Frontal cortex (tissue), 4 donors: ENCODE results near the gene TTYH1. TPM values are rescaled to one million over a fixed set of nuclear protein-coding genes. Genes with fewer than 3 reads are reported as not detected.

ENCODE experiments used
- DNase-seq, 2 donors: peaks; one replicate each; pipeline ENCODE4 v3.0.0; 2012; ENCODE audit warnings: low spot score in 2 of 2
- FAIRE-seq: peaks from 2 replicates; lab custom pipeline; 2012; peaks lifted over from hg19 to GRCh38; lab: Jason Lieb, UNC
- total RNA-seq: library from RNA; depleted of rRNA; stranded (reverse); fragments of >200 nt; gene quantifications from one replicate; pipeline ENCODE4 v1.2.3, GENCODE V29; 2014
- donor health status: control.
- donor health status: control.
- donor health status: control.

Gene TTYH1
- total RNA-seq, 1 donor from 2014 or later: 65.2 TPM

DNA sequence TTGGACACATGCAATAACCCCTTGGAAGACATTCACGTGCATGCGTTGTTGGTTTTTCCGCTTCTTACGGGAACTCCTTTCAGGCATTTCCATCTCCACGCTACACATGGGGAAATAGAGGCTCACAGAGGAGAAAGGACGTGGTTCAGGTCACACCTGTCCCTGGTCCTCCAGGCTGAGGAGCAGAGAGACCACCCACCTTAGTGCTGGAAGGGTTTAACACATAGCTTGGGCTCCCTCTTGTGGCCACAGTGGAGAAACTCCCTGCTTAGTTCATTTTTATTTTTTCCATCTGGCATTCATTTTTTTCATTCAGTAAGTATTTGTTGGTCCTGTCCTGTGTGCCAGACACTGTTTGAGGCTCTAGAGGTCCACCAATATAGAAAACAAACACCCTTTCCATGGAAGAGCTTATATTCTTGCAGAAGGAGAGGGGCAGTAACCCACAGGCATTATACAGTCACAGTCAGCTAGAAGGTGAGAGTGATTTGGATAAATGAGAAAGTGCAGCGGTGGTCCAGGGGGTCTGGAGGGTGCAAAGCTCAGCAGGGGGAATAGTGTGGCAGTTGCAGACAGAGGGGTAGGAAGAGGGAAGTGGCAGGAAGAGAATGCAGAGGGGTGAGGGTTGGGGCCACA, 24.2 kb upstream of the TTYH1 start:
- DNase-seq: peak; percentile 31 to 44
- FAIRE-seq: no peak

DNA sequence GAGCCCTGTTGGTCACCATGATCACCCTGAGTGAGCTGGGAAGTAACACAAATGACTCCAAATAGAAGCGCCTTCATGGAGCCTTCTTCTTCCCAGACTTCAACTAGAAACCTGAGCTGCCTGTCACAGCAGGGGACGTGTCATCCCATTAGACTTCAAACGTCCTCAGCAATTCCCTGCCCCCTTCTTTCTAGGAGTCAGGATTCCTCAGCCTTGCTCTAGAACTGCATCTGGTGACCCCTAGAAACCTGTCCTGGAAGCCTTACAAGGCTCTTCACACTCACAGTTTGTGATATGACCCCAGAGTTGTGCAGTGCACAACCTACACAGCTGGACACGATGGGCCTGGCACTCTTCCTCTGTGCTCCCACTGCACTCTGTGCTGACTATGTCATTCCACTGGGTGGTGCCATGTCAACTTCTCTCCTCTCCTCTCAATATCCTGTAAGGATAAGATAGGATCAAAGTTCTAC, 23.6 kb upstream of the TTYH1 start:
- FAIRE-seq (no peak), DNase-seq (no peak)

DNA sequence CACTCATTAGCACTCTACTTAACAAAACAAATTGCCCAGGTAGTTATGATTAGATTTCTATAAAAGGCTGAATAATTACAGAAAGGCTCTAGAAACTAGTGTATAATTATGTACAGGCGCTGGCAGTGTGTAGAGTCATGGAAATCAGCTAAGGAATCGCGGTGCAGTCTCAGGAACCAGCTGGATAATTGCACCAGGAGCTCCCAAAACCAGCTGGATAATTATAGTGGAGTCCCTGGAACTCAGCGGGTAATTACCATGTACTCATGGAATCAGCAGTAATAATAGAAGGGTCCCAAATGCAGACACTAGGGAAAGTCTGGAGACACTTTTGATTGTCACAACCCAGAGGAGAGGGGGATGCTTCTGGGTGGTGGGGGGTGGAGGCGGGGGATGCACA, 23.2 kb upstream of the TTYH1 start:
- no peak for DNase-seq
- FAIRE-seq: no peak

DNA sequence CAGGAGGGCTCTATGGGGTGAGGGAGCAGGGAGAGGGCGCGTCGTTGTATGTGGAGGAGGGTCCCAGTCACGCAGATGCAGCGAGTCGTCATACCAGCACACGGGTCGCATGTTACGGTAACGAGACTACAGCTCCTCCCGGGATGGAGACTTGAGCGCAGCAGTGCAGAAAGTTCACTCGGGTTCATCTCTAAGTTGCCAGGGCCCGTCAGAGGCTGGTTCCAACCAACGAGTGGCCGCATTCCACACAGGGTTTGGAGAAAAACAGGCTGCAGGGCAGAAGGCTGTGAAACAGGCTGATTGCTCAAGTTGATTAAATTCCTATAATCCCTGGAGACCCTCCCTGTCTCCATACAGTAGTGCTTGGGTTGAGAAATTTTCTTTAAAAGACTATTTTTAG, 21.9 kb upstream of the TTYH1 start:
- DNase-seq (no peak), FAIRE-seq (no peak)

DNA sequence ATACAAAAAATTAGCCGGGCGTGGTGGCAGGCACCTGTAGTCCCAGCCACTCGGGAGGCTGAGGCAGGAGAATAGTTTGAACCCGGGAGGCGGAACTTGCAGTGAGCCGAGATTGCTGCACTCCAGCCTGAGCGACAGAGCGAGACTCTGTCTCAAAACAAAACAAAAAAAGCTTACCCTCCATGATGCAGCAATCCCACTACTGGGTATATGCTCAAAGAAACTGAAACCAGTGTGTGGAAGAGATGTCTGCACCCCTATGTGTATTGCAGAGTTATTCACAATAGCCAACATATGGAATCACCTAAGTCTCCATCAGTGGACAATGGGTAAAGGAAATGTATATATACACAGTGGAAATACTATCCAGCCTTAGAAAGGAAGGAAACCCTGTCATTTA, 19.6 kb upstream of the TTYH1 start:
- DNase-seq: no peak
- FAIRE-seq: no peak

DNA sequence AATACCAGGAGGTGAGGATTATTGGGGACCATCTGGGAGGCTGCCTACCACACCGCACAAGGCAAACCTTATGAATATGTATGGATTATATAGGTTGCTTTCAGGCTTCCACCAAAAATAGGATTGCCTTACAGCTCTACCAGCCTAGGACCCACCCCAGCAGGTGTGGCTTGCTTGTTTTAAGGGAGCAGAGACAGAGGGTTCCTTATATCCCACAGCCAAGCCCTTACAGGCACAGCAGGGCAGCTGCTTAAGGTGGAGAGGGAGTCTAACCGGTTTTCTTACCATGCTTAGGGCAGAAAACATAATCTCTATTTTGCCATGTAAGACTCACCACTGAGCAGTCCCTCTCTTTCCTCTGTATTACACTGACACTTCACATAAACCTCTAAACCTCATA, 16.1 kb upstream of the TTYH1 start:
- DNase-seq: no peak
- no peak for FAIRE-seq

DNA sequence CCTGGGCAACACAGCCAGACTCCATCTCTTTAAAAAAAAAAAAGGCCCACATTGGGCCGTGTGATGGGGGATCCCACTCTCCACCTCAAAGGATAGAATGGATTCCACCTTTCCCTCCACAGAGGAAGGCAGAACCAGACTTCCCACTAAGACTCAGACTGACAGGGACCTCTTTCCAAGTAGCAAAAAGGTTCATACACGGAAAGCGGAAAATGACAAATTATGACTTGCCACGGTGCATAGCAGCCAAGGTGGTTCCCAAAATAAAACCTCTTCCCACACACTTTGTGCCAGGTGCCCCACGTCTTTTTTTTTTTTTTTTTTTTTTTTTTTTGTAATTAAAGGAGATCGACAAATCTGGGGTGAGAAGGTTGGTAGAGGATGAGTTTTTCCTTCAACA, 14.4 kb upstream of the TTYH1 start:
- DNase-seq: no peak
- FAIRE-seq: no peak

DNA sequence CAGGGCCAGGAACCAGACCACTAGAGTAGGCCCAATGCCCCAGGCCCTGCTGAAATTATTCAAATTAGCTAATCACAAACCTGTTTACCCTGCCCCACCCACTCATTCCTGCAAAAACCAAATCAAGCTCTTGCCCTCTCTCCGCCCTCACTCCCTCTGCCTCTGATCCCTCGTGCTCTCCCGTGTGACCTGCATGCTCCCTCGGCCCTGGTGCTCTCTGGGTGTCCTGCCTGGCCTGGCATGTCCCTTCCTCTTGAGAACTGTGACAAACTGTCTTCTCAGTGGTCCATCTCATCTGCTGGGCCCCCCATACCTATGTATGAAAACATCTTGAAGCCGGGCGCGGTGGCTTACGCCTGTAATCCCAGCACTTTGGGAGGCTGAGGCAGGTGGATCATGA, 12.2 kb upstream of the TTYH1 start:
- no peak for FAIRE-seq
- DNase-seq: no peak

DNA sequence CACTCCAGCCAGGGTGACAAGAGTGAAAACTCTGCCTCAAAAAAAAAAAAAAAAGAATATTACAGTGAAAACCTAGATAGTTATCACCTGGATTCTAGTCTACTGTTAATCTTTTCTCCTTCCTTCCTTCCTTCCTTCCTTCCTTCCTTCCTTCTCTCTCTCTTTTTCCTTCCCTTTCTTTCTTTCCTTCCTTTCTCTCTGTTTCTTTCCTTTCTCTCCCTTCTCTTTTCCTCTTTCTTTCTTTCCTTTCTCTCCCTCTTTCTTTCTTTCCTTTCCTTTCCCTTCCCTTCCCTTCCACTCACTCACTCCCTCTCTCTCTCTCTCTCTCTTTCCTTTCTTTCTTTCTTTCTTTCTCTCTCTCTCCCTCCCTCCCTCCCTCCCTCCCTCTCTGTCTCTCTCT, 9.6 kb upstream of the TTYH1 start:
- FAIRE-seq: no peak
- no peak for DNase-seq

DNA sequence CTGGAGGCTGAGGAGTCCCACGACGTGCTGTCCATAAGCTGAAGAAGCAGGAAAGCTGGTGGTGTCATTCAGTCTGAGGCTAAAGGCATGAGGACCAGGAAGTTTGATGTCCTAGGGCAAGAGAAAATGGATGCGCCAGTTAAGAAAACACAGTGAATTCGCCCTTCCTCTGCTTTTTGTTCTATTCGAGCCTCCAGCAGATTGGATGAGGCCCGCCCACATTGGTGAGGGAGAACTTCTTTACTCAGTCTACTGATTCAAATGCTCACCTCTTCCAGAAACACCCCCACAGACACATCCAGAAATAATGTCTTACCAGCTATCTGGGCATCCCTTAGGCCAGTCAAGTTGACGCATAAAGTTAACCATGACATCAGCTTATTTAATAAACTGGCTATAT, 7.5 kb upstream of the TTYH1 start:
- FAIRE-seq: no peak
- no peak for DNase-seq

DNA sequence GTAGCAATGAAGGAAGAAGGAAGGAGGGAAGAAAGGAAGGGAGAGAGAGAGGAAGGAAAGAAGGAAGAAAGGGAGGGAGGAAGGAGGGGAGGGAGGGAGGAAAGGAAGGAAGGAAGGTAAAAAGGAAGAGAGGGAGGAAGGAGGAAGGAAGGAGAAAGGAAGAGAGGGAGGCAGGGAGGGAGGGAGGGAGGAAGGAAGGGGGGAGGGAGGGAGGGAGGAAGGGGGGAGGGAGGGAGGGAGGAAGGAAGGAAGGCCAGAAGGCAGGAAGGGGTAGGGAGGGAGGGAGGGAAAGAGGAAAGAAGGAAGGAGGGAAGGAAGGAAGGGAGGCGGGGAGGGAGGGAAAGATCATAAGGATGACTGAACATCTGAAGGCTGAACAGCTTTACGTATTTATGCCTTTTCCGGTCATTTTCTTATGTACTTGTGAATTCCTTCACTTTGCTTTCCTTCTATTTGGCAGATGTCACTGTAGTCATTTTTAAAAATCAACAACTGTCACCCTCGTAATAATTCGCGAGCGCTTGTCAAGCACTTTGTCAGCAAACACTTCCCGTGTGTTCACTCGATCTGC, 6.7 kb upstream of the TTYH1 start:
- no peak for FAIRE-seq
- DNase-seq: no peak

DNA sequence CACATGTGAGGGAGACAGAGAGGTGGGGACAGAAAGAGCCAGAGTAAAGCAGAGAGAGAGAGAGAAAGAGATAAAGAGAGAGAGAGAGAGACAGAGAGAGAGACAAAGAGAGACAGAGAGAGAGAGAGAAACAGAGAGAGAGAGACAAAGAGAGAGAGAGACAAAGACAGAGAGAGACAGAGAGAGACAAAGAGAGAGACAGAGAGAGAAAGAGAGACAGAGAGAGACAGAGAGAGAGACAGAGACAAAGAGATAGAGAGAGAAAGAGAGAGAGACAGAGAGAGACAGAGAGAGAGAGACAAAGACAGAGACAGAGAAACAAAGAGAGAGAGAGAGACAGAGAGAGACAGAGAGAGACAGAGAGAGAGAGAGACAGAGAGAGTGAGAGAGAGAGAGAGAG, 4.2 kb upstream of the TTYH1 start:
- no peak for DNase-seq
- FAIRE-seq: no peak

DNA sequence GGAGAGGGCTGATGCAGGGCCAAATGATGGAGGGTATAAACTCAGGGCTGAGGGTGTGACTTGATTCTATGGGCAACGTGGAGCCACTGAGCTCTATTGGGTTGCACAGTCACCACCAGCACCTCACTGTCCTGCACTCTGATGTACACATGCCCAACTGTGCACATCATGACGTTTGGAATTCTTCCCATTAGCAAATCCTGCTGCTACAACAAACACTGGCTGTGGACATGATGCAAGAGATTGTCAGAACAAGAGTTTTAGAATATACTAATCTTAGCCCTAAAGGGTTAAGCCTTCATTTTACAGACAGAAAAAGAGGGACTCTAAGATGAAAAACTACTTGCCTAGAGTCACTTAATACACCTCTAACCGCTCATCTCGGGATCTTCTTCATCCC, 2.4 kb upstream of the TTYH1 start:
- DNase-seq: no peak
- no peak for FAIRE-seq

DNA sequence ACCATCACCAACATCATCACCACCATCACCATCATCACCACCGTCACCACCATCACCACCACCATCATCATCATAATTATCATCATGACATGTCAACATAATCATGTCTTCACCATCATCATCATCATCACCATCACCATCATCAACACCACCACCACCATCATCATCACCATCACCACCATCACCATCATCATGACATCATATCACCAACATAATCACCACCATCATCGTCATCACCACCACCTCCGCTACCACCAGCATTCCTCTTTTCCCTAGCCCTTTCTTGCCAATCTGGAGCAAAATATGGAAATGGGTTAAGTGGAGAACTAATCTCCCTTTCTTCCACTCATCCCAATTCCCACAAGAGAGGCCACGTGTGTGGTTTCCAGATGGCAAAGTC, 1.1 kb upstream of the TTYH1 start:
- no peak for FAIRE-seq

DNA sequence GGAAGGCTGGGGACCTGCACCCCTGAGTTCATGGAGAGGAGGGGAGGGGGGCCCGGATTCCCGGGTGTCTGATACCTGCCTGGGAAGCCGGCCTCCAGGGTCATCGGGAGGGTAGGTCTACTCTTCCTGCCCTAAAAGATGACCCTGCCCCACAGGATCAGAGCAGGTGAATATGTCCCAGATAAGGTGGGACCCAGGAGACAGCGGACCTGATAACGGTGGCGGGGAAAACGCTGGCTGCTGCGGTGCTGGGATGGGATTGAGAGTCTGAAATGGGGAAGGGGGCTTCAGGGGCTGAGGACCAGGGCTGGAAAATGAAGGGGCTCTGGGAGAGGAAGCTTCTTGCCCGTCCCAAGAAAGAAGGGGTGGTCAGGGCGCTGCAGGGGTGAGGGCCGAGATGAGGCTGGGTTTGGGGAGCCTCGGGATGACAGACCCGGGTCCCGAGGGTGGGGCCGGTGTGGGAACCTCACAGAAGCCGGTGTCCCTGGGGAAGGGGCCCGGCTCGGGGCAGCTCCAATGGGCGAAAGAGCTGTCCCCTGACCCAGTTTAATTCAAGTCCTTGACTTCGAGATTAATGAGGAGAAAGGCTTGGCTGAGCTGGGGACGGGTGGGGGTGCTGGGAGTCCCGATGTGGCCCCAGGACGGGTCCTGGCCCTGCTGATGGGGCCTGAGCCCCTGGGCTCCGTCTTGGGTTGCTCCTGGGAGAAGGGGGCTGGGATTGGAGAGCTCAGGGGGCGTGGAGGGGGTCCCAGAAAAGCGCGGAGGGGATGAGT, 823 bp downstream of the TTYH1 start:
- DNase-seq (peak in 1 of 2 donors; percentile 55), FAIRE-seq (no peak)

More for the DNA sequence above, 1.1 kb upstream of the TTYH1 start:
- no peak for DNase-seq

DNA sequence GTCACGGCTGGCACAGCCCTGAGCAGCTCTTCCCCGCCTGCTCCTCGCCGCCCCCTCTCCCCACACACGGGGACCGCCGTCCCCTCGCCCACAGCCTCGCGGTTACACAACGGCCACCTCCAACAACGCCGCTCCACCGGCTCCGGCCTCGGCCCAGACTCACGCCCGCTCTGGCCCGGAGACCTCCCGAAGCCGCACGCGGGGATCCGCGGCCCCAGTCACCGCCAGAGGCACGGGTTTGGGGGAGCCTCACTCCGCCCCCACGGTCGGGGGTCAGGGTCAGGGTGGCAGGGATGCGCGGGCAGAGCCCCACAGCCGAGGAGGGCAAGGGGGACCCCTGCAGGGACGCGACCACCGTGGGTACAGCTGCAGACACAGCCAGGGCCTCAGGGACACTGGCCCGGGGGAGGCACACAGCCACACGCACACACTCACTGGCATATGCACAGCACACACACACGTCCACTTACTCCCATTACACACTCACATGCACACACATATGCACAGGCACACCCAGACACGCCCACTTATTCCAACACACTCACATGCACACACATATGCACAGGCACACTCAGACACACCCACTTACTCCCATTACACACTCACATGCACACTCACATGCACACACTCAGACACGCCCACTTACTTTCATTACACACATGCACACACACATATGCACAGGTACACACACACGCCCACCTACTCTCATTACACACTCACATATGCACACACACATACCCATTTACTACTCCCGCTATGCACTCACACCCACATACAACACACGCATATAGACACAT, 1.6 kb downstream of the TTYH1 start:
- FAIRE-seq: no peak
- peak in 1 of 2 donors; percentile 26 for DNase-seq

DNA sequence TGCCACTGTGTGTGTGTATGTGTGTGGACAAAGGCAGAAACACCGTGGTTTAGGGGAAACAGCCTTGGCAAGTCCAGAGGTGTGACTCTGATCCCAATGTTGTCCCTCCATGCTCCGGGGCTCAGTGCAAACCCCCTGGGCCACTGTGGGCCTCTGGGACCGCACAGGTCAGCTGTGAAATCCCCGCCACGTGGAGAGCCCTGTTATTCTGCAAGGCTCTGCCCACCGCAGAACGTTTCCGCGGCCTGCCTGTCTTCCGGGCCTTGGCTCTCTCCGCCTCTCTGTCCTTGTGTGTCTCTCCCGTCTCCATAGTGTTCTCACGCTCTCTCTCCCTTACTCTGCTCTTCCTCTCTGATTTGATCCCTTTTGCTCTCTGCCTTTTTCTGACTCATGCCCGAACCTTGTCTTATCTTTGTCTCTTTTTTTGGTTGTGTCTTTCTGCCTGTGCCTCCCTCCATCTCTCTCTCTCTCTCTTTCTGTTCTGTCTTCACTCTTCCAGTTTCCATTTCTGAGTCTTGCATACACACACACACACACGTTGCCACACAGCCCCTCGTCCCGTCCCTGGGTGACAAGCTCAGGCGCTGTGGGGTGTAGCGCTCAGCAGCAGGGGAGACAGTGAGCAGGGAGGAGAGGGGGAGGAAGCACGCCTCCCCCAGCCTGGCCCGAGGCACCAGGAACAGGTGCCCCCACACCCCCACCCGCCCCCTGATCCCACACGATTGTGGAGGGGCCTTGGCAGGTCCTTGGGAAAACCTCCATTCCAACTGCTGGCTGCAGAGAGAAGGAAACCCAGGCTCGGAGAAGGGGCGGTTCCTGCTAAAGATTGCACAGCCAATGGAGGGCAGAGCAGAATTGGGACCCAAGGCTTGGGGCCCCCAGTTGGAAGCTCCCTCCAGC, 3.0 kb downstream of the TTYH1 start:
- FAIRE-seq (no peak), DNase-seq (peak in 1 of 2 donors; percentile 56)

DNA sequence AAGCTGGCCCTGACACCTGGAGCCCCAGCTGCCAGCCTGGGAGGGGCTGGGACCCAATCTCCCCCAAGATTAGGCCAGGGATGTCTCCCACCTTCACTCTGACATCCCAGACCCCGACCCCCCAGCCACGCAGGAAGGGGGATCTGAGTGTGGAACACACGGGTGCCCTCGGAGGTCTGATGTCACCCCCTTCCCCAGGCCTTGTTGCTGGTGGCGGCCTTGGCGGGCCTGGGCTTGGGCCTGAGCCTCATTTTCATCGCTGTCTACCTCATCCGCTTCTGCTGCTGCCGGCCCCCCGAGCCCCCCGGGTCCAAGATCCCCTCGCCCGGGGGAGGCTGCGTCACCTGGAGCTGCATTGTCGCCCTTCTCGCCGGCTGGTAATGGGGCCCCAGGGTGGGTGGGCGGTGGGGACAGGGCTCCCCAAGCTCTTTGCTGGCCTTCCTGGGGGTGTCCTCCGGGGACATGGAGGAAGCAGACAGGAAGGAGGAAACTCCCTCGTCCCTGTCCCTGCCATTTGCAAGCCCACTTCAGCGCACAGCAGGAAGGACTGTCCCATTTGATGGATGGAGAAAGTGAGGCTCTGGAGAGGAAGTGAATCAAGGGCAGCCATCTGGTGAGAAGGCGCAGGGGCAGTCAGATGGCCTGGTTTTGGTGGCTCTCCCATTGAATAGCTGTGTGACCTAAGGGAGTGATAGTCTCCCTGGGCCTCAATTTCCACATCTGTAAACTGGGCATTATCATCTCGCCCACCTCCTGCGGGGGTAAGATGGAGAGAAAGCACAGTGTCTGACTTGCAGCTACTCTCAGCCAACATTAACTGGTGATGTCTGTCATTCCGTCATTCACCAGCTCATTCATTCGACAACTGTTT, 3.9 kb downstream of the TTYH1 start:
- FAIRE-seq (no peak), DNase-seq (peak in 1 of 2 donors; percentile 15)

DNA sequence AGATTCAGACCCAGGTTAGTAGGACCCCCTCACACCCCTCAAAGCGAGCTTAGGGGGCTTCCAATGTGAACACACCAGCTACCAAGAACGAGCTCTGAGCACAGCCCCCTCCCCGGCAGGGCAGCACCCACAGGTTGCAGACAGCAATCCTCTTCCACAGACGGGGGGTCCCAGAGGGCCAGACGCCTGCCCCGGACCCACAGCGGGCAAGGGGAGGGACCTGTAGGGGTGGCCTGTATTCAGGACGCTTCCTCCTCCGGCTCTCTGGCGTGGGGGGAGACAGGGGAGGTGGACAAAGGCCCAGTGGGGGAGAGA, 4.8 kb downstream of the TTYH1 start:
- no peak for FAIRE-seq
- DNase-seq: no peak
